CD4-positive, alpha-beta T cell treated with Interleukin-17A for 1 hour (primary cell): ENCODE results near the gene WWOX.

Experiments used
- DNase-seq: peaks from one replicate; pipeline ENCODE4 v3.0.0-alpha.2; 2020

WWOX gene

DNA sequence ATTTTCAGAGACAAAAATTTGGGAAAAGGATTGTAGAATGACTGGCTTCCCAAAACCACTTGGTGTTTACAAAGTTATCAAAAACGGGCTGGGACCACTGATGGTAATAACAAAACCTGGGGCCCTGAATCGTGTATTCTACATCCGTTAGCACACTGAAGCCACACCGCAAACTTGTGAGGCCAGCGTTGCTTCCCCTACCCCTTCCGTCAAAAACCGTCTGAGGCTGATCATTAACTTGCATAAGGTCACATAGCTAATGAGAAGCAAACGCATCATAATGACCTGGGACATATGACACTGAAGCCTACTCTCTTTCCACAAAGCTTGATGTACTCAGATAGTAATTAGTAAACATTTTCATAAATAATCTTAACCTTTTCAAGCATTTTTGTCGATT, 796.8 kb downstream of the WWOX start:
- peak; percentile 72 for DNase-seq

DNA sequence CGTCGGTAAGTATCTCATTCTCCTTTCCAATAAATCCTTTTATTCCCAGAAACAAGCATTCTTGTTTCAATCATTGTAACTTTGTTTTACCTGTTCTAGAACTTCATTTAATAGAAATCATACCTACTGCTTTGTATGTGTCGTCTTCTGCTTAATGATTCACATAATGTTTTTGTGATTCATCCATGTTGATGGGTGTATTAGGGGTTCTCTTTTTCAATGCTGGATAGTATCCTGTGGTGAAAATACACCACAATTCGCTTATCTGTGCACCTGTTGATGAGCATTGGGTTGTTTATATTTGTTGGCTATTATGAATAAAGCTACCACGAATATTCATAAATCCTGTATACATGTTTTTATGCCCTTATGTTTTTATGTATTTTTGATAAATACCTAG, 797.8 kb downstream of the WWOX start:
- peak; percentile 19 for DNase-seq

- DNase-seq, result no peak
These were observed 800.8 kb downstream of the WWOX start for GRCh38 chr16:78900044-78900811.

- no peak for DNase-seq
These were observed 801.5 kb downstream of the WWOX start for GRCh38 chr16:78900966-78901365.

GRCh38 chr16:78902321-78902720, 802.9 kb downstream of the WWOX start:
- no peak for DNase-seq

- no peak for DNase-seq
These were observed 803.8 kb downstream of the WWOX start for GRCh38 chr16:78903237-78903636.

- no peak for DNase-seq
These were observed 804.4 kb downstream of the WWOX start for GRCh38 chr16:78903843-78904242.

DNA sequence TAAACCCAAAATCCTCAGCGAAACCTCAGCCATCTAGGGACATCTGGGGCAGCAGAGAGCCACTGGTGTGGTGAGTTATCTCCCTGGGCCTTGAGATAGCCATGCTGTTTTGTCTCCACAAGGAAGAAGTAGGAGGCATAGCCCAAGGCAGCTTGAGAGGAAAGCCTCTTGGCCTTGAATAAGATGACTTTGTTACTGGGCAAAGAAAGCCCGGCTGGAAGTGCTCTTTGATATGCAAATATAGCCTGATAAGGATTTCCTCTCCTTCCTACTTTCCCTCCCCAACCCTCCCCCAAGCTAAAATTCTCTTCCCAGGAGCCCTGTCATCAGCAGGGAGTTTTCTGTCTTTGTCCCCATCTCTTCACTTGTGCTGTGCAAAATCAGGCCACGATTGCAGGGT, 806.7 kb downstream of the WWOX start:
- DNase-seq, result no peak

DNA sequence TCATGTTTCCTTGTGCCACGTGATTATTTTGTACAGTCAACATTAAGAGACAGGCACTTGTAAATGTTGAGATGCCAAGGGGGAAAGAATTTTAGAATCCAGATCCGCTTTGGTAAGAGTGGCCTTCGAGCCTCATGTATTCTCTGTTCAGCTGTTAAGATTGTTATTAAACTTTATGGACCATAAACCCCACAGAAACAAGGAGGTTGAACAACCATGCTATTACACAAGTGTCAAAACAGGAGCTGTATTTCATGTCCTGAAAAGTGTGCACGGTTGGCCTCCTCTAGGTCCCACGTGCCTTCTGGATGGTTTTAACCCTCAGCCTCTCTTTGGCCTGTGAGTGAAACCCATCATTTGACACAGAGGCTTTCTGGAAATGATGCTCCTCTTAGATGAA, 809.8 kb downstream of the WWOX start:
- DNase-seq, result no peak

DNA sequence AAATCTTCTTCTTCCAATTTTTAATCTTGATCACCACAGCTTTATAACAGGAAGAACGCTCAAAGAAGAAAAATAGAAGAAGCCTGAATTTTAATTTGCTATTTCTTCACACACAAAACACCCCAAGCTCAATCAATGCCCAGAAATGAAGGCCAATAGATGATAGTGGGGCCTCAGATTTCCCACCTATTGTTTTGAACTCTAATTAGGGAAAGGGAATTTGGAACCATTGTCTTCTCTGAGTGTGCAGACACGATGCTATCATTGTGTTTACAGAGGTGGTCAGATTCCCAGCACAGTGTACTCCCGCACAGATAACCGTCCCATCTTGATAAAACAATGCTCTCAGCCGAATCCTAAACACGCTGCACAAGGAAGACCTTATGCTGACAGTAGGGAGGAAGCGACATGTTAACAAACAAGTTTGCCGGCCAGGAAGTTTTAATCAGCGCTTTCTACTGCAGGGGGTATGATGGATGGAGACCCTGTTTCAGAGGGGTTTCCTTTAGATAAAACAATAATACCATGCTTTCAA, 816.4 kb downstream of the WWOX start:
- no peak for DNase-seq

DNA sequence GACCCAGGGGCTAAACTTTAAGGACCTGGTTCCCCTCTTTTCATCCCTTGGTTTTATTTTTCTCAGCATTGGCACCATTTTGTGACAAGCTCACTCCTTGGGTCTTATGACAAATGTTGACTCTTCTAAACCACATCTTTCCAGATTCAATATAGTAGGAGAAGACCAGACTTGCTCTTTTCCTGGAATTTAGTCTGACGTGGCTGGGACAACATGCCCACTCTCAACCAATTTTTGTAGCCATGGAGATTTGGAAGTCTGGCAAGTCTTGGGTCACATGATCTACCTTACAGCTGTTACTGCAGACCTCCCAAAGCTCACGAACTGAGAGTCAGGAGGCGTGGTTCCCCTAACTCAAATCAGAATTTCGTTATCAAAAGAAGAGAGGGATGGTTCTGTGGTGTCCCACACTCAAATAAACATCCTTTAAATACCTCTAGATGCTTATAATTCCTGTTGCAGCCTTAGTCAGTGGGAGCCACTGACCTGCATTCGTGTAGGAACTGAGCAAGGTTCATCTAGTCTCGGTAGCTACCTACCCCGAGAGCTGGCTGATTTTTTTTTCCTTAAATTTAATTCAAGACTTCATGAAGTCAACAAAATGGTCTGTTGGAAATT, 817.6 kb downstream of the WWOX start:
- DNase-seq, result no peak

GRCh38 chr16:78918805-78919305, 819.4 kb downstream of the WWOX start:
- DNase-seq, result no peak

DNA sequence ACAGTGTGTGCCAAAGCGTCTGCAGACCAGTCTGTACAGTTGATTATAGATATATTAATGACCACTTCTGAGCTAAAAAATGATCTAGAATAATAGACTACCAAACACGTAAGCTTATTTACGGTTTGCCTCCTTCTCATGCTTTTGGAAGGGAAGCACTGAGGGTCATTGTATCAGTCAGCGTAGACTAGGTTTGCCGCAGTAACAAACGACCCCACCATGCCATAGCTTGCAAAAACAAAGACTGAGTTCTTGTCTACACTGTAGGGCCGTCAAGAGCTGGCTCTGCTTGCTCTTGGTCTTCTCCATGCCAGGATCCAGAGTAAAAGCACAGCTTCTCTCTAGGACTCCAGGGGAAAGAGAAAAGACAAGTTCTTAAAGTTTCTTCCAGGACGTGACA, 820.4 kb downstream of the WWOX start:
- no peak for DNase-seq

- no peak for DNase-seq
These were observed 821.2 kb downstream of the WWOX start for GRCh38 chr16:78920621-78921020.

DNA sequence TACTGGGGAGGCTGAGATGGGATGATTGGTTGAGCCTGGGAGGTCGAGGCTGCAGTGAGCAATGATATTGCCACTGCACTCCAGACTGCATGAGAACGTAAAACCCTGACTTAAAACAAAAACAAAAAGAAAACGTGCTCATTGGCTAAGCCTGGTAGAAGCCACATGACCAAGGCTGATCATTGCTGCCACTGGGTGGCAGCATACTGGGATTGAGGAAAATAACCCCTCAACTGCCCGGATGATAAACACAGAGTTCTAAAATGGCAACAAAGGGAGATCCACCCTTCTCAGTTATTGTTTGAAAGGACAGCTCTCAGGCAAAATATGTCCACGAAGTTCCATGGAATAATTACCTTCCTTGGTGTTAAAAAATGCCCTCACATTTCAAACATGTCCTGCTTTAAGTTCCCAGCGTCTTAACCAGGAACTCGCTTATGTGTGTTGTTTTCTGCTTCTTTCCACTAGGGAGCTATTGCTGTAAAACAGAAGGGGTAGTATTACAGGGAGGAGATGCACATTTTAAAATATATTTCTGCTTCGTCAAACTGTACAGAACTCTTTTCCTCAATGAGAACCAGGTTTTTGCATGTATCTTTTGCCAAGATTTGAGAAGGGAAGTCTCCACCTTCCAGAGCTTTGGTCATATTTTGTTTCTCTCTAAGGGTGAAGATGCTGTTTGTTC, 825.8 kb downstream of the WWOX start:
- peak; percentile 45 for DNase-seq

- DNase-seq, result no peak
These were observed 827.3 kb downstream of the WWOX start for GRCh38 chr16:78926723-78927210.

DNA sequence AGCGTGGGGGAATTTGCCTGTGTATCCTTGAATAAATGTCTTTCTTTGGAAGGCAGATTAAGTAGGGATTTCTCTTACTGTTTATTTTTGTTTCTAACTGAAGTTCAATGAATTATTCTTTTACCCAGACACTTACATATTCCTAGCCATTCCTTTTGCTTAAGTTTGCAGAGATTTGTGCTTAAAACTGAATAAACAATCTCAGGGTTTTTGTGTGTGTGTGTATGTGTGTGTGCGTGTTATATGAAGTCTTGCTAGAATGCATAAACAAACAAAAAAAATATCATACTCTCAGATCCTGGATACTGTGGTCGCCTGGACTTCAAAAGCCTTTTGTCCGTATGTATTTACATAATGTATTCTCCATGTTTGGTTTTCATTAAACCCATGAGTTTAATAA, 828.3 kb downstream of the WWOX start:
- no peak for DNase-seq

DNA sequence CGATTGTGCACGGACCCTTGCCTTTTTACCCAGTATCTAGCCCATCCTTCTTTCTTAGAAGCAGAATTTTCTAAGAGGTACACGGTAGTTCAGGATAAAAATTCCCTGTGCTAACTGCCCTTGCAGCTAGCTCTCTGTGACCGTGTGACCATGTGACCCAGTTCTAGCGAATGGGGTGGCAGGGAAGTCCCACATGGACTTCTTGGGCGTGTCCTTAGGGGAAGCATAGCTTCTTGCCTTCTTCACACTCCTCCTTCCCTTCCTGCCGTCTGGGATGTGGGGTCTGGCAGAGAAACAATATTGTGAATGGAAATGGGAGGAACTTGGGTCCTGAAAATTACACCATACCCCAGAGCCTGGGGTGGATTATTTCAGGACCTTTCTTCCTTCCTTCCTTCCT, 830.4 kb downstream of the WWOX start:
- no peak for DNase-seq

- DNase-seq, result no peak
These were observed 831.1 kb downstream of the WWOX start for GRCh38 chr16:78930561-78930960.

- no peak for DNase-seq
These were observed 831.8 kb downstream of the WWOX start for GRCh38 chr16:78931267-78931666.

GRCh38 chr16:78931678-78932077, 832.2 kb downstream of the WWOX start:
- no peak for DNase-seq

GRCh38 chr16:78932355-78932943, 833.0 kb downstream of the WWOX start:
- no peak for DNase-seq

DNA sequence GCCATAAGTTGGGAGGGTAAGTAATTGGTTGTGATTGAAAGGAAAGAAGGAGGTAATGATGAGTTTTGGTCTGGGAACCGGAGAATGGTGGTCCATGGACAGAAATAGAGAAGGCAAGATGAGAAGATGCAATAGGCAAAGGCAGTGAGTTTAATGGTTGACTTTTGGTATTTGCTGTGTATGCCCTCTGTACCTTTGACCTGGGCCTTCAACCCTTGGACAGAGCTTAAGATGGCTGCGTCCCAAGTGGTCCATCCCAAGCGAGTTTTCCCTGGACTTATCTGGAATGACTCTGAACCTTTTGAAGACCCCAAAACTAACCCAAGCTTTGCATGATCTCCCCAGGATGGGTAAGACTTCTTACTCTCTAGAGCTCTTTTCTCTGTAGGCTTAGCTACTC, 836.6 kb downstream of the WWOX start:
- no peak for DNase-seq
